COR-L47 (cell line): ENCODE results near the gene HAUS7.

Experiments used
- DNase-seq: peaks from one replicate; lab custom pipeline; 2025; lab: John Stamatoyannopoulos, UW

The HAUS7 gene

GRCh38 chrX:153438532-153438931 lies 31.8 kb downstream of the HAUS7 start:
- no peak for DNase-seq

GRCh38 chrX:153435845-153436244 lies 34.5 kb downstream of the HAUS7 start:
- no peak for DNase-seq

- no peak for DNase-seq
Observed at GRCh38 chrX:153434801-153435200, 35.6 kb downstream of the HAUS7 start.

- no peak for DNase-seq
Observed at GRCh38 chrX:153433781-153434285, 36.5 kb downstream of the HAUS7 start.

GRCh38 chrX:153433161-153433680 lies 37.2 kb downstream of the HAUS7 start:
- DNase-seq = no peak

GRCh38 chrX:153430796-153431195 lies 39.6 kb downstream of the HAUS7 start:
- no peak for DNase-seq

GRCh38 chrX:153426204-153426603 lies 44.2 kb downstream of the HAUS7 start:
- DNase-seq = no peak

GRCh38 chrX:153423652-153424051 lies 46.7 kb downstream of the HAUS7 start:
- no peak for DNase-seq

GRCh38 chrX:153421856-153422255 lies 48.5 kb downstream of the HAUS7 start:
- no peak for DNase-seq

GRCh38 chrX:153420851-153421599 lies 49.4 kb downstream of the HAUS7 start:
- no peak for DNase-seq

- no peak for DNase-seq
Observed at GRCh38 chrX:153417637-153418036, 52.7 kb downstream of the HAUS7 start.

GRCh38 chrX:153416781-153417450 lies 53.5 kb downstream of the HAUS7 start:
- no peak for DNase-seq

GRCh38 chrX:153414856-153415510 lies 55.4 kb downstream of the HAUS7 start:
- no peak for DNase-seq

GRCh38 chrX:153413731-153414130 lies 56.6 kb downstream of the HAUS7 start:
- no peak for DNase-seq

- no peak for DNase-seq
Observed at GRCh38 chrX:153412746-153413720, 57.3 kb downstream of the HAUS7 start.

- no peak for DNase-seq
Observed at GRCh38 chrX:153411988-153412574, 58.3 kb downstream of the HAUS7 start.

- no peak for DNase-seq
Observed at GRCh38 chrX:153411255-153411987, 59.0 kb downstream of the HAUS7 start, which contains the start of gene ZFP92. Gene ZFP92 (plus strand): TSS chrX:153411472. CDS start chrX:153418323, 6,851 bp downstream.

- DNase-seq = no peak
Observed at GRCh38 chrX:153410888-153411254, 59.5 kb downstream of the HAUS7 start.

GRCh38 chrX:153410373-153410772 lies 60.0 kb downstream of the HAUS7 start:
- no peak for DNase-seq

GRCh38 chrX:153409414-153410101 lies 60.8 kb downstream of the HAUS7 start:
- DNase-seq = no peak
